GM18858 (cell line): ENCODE measurements around the gene SLC39A8.
"Not testable (repeated sequence)": the region's sequence is repeated elsewhere in the genome, so short reads cannot be mapped to it uniquely, and the experiment has no call there.

Experiments used
- ATAC-seq: cut with Tn5 transposase; IDR thresholded peaks from one replicate; pipeline ENCODE4 v1.9.1; 2021; ENCODE audit not compliant: unreplicated experiment

Gene SLC39A8

DNA sequence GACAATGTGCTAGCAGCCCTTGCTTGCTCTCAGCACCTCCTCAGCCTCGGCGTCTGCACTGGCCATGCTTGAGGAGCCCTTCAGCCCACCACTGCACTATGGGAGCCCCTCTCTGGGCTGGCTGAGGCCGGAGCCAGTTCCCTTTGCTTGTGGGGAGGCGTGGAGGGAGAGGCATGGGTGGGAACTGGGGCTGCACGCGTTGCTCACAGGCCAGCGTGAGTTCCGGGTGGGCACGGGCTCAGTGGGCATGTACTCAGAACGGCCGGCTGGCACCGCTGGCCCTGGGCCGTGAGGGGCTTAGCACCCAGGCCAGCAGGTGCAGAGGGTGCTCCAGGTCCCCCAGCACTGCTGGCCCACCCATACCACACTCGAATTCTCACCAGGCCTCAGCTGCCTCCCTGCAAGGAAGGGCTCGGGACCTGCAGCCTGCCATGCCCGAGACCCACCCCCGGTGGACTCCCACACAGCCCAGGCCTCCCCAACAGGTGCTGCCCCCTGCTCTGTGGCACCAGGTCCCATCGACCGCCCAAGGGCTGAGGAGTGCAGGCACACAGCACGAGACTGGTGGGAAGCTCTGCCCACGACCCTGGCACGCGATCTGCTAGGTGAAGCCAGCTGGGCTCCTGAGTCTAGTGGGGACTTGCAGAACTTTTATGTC lies 100.3 kb downstream of the SLC39A8 start:
- ATAC-seq, result no peak

GRCh38 chr4:102243296-102243695 lies 102.0 kb downstream of the SLC39A8 start:
- ATAC-seq, result not testable (repeated sequence)

GRCh38 chr4:102234243-102234838 lies 110.9 kb downstream of the SLC39A8 start:
- no peak for ATAC-seq

- no peak for ATAC-seq
Observed at GRCh38 chr4:102230194-102230593, 115.1 kb downstream of the SLC39A8 start.

- no peak for ATAC-seq
Observed at GRCh38 chr4:102227388-102227787, 117.9 kb downstream of the SLC39A8 start.

GRCh38 chr4:102223461-102223860 lies 121.8 kb downstream of the SLC39A8 start:
- no peak for ATAC-seq

DNA sequence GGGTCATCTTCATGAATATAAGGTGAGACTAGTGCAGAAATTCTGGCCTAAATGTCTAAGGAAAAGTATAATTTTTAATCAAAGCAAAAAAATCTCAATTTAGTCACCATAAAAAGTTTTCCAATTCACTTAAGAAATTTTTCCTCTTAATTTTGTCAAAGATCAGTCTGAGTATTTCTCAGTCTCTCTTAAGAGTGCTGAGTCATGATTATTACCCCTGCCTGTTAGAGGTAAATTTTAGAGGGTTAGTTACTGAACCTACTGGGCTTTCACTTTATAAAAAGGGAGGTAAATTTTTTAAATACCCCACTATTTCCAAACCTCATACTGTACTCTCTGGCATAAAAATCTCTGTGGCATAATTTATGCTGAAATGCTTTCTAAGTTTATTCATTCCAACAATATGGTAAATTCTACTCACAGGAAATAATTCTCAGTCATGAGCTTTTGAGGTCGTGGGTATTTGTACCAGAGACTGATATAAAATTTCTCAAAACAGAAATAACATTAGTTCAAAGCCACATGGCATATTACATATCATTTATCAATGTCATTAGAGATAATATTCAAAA lies 122.4 kb downstream of the SLC39A8 start:
- no peak for ATAC-seq

DNA sequence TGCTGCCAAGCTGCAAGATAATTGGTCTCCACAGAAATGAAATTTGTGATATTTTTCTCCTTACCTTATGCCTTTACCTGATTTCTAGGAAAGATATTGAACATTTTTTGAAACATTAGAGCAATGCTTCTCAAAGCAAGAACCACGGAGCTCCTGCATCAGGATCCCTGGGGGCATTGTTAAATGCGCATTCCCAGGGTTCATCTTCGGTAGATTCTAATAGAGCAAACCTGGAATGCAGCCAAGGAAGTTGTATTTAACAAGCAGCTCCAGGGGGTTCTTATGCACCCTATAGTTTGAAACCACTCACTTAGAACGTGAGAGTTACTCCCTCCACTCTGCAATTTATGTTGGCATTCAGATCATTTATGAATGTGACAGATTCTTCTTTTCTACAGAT lies 126.2 kb downstream of the SLC39A8 start:
- no peak for ATAC-seq

DNA sequence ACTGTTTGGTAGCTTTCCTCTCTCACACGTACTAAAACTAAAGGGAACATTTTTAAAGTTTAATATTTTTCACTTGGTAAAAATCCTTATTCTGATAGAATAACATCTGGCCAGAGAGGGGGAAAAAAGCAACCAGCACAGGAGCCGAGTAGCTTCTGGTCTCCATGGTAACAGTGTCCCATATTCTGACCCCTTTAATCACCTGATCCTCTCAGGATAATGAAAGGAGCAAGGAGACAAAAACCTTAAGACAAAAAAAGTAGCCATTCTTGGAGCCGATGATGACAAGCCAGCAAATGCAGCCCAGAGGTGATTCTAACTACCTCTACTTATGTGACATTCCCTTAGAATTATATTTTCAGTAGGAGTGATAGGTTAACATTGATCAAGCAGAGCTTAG lies 126.6 kb downstream of the SLC39A8 start:
- ATAC-seq, result no peak

GRCh38 chr4:102217775-102218355 lies 127.4 kb downstream of the SLC39A8 start:
- no peak for ATAC-seq

- no peak for ATAC-seq
Observed at GRCh38 chr4:102217345-102217744, 127.9 kb downstream of the SLC39A8 start.

DNA sequence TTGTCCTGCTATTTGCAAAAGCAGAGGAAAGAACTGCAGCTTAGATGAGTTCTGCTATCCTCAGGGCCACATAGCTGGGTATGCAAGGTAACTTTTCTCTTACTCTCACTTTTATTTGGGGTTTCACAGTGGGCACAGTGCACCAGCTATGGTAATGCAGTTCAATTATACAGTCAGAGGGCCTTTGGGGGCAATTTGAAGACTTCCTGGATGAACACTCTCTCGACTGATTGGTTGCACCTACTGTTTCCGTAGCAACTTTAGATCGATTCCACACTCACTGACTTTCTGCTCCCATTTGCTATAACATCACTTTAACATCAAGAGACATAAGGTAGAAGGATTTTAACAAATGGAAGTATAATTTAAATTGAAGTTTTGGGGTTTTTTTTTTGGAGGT lies 128.6 kb downstream of the SLC39A8 start:
- no peak for ATAC-seq

GRCh38 chr4:102213031-102213430 lies 132.3 kb downstream of the SLC39A8 start:
- ATAC-seq, result no peak
